NCI-H187 (cell line): ENCODE measurements around the gene ACACB.

Source experiments
- DNase-seq, 2 experiments: peaks; one replicate each; lab custom pipeline; 2025; lab: John Stamatoyannopoulos, UW

Gene ACACB

GRCh38 chr12:109115758-109116610 lies at the start of gene ACACB:
Gene ACACB, plus strand, starts transcription at chr12:109116587. Its CDS starts 22,819 bp downstream, at chr12:109139406.
- no peak for DNase-seq

- DNase-seq: no peak
Measured at GRCh38 chr12:109069307-109070271, 46.8 kb upstream of the ACACB start.

- no peak for DNase-seq
Measured at GRCh38 chr12:109074866-109075265, 41.5 kb upstream of the ACACB start.

GRCh38 chr12:109082751-109083150 lies 33.6 kb upstream of the ACACB start:
- no peak for DNase-seq

GRCh38 chr12:109084425-109084824 lies 32.0 kb upstream of the ACACB start:
- DNase-seq: no peak

- DNase-seq: no peak
Measured at GRCh38 chr12:109085590-109085989, 30.8 kb upstream of the ACACB start.

GRCh38 chr12:109087250-109087649 lies 29.1 kb upstream of the ACACB start:
- DNase-seq: no peak

- no peak for DNase-seq
Measured at GRCh38 chr12:109088818-109089217, 27.6 kb upstream of the ACACB start.

GRCh38 chr12:109089683-109090082 lies 26.7 kb upstream of the ACACB start:
- DNase-seq: no peak

GRCh38 chr12:109092497-109093021 lies 23.8 kb upstream of the ACACB start:
- DNase-seq: no peak

GRCh38 chr12:109093022-109093918 lies 23.1 kb upstream of the ACACB start, which contains the start of gene ALKBH2:
Gene ALKBH2, minus strand, starts transcription at chr12:109093472. Its CDS starts 686 bp downstream, at chr12:109092786.
- DNase-seq: peak; percentile 88 to 95

GRCh38 chr12:109097140-109097434 lies 19.3 kb upstream of the ACACB start:
- DNase-seq: no peak

- peak; percentile 94 to 99 for DNase-seq
Measured at GRCh38 chr12:109097435-109098182, 18.8 kb upstream of the ACACB start, which contains the start of gene UNG. Gene UNG, plus strand, starts transcription at chr12:109097597. Its CDS starts 83 bp downstream, at chr12:109097680.

- peak in 1 of 2 experiments; percentile 58 for DNase-seq
Measured at GRCh38 chr12:109098183-109098604, 18.2 kb upstream of the ACACB start.

GRCh38 chr12:109098651-109099050 lies 17.7 kb upstream of the ACACB start:
- no peak for DNase-seq

GRCh38 chr12:109099431-109100020 lies 16.9 kb upstream of the ACACB start:
- no peak for DNase-seq

- DNase-seq: no peak
Measured at GRCh38 chr12:109100741-109101140, 15.6 kb upstream of the ACACB start.

GRCh38 chr12:109102491-109102890 lies 13.9 kb upstream of the ACACB start:
- DNase-seq: no peak

- no peak for DNase-seq
Measured at GRCh38 chr12:109105176-109105575, 11.2 kb upstream of the ACACB start.

GRCh38 chr12:109109746-109110350 lies 6.5 kb upstream of the ACACB start:
- no peak for DNase-seq
